ENCODE measurements around the gene ZNF576. TPM values are rescaled to one million over a fixed set of nuclear protein-coding genes. Genes with fewer than 3 reads are reported as not detected.
A peak's percentile ranks its signal among the peaks of the same experiment; 100 is the strongest.

ZNF576 gene
- polyA plus RNA-seq, 1 experiment, result 14.8 TPM

GRCh38 chr19:43639519-43640423 is 43.4 kb downstream of the ZNF576 start, which contains the start of gene CADM4:
Gene CADM4, minus strand, starts transcription at chr19:43639850. Its CDS starts 60 bp downstream, at chr19:43639790.
- TF ChIP-seq CTCF (IDR thresholded peaks at IDR 0.05; ENCODE audit: insufficient read depth, low read depth, low read length), result no peak
- ChIA-PET CTCF (no interaction called here), POLR2A (no interaction called here)
- H3K36me3 ChIP-seq (ENCODE audit: control insufficient read depth, insufficient read depth, low read length), result no peaks in the 10 kb centered on the region
- H3K27me3 ChIP-seq (ENCODE audit: control insufficient read depth, insufficient read depth, low read length), result peaks cover 17% of the 10 kb centered on the region
- no peak for DNase-seq (ENCODE audit: low read depth)
- H3K4me3 ChIP-seq (ENCODE audit: low read depth, low read length), result peak within 1 kb of the TSS; percentile 62

GRCh38 chr19:43640424-43640757 is 44.0 kb downstream of the ZNF576 start:
- Histone ChIP-seq H3K36me3 (ENCODE audit: control insufficient read depth, insufficient read depth, low read length) (no peaks in the 10 kb centered on the region), H3K4me3 (ENCODE audit: low read depth, low read length) (peak overlapping the region; percentile 62), H3K27me3 (ENCODE audit: control insufficient read depth, insufficient read depth, low read length) (peaks cover 17% of the 10 kb centered on the region)
- POLR2A ChIA-PET, result no interaction called here
- no peak for DNase-seq (ENCODE audit: low read depth)
- no peak for TF ChIP-seq CTCF (IDR thresholded peaks at IDR 0.05; ENCODE audit: insufficient read depth, low read depth, low read length)
- CTCF ChIA-PET, result no interaction called here

GRCh38 chr19:43641333-43641732 is 44.9 kb downstream of the ZNF576 start:
- TF ChIP-seq CTCF (IDR thresholded peaks at IDR 0.05; ENCODE audit: insufficient read depth, low read depth, low read length), result no peak
- Histone ChIP-seq H3K4me3 (ENCODE audit: low read depth, low read length) (no peak overlapping the region), H3K36me3 (ENCODE audit: control insufficient read depth, insufficient read depth, low read length) (no peaks in the 10 kb centered on the region), H3K27me3 (ENCODE audit: control insufficient read depth, insufficient read depth, low read length) (peaks cover 17% of the 10 kb centered on the region)
- POLR2A ChIA-PET, result no interaction called here
- CTCF ChIA-PET, result interaction anchor here (0.7 to 1.1 kb wide), 2 partner anchors 11 to 1087 kb away, joined by 3 to 5 read pairs; no protein-coding TSS in a partner anchor
- DNase-seq (ENCODE audit: low read depth), result no peak

- POLR2A ChIA-PET, result no interaction called here
- DNase-seq (ENCODE audit: low read depth), result no peak
- CTCF ChIA-PET, result no interaction called here
- no peaks in the 10 kb centered on the region for H3K36me3 ChIP-seq (ENCODE audit: control insufficient read depth, insufficient read depth, low read length)
- H3K4me3 ChIP-seq (ENCODE audit: low read depth, low read length), result no peak overlapping the region
- H3K27me3 ChIP-seq (ENCODE audit: control insufficient read depth, insufficient read depth, low read length), result peaks cover 17% of the 10 kb centered on the region
- TF ChIP-seq CTCF (IDR thresholded peaks at IDR 0.05; ENCODE audit: insufficient read depth, low read depth, low read length), result no peak
Measured at GRCh38 chr19:43642531-43642930, 46.1 kb downstream of the ZNF576 start.

- TF ChIP-seq CTCF (IDR thresholded peaks at IDR 0.05; ENCODE audit: insufficient read depth, low read depth, low read length), result no peak
- DNase-seq (ENCODE audit: low read depth), result no peak
- peaks cover 4% of the 10 kb centered on the region for H3K36me3 ChIP-seq (ENCODE audit: control insufficient read depth, insufficient read depth, low read length)
- no peak overlapping the region for H3K4me3 ChIP-seq (ENCODE audit: low read depth, low read length)
- ChIA-PET POLR2A (no interaction called here), CTCF (no interaction called here)
- peaks cover 13% of the 10 kb centered on the region for H3K27me3 ChIP-seq (ENCODE audit: control insufficient read depth, insufficient read depth, low read length)
Measured at GRCh38 chr19:43643326-43643725, 46.9 kb downstream of the ZNF576 start.

All from BJ (cell line).